T1000 (cell line): ENCODE results near the gene MKI67.

ENCODE experiments used
- DNase-seq: peaks from one replicate; lab custom pipeline; 2025; ENCODE audit warnings: mixed read lengths; lab: John Stamatoyannopoulos, UW

Gene MKI67

DNA sequence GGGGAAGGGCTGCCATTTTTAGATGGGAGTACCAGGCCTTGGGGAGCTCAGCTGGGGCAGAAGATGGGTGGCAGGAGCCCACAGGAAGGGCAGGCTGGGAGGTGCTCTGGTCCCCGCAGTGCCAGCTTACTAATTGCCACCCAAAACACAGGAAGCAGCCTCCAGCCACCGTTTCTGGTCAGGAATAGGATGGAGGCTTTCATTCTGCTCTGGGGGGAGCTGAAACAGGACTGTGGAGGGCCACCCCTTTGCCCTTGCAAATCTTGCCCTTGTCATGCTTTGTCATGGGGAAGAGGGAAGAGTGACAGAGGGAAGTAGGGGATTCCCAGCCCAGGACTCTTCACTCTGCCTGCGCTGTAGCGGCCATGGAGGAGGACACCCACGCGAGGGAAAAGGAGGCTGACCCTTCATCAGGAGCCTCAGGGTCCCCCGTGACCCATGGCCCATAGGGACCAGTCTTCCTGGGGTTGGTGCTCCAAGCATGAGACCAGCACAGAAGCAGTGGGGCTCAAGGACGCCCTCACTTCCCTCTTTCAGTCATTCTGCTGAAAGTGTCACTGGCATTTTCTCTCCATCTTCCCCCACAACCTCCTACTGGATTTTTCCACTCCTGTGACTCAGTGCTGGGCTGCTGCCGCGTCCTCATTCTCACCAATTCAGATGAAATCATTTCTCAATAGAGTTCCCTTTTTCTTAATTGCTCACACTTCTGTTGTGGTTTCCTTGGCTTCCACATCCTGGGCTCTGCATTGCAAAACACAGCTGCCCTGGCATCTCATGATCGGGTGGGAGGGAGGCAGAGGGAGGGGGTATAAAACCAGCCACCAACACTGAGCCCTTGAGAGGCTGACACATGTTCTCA is 61.9 kb downstream of the MKI67 start:
- no peak for DNase-seq

DNA sequence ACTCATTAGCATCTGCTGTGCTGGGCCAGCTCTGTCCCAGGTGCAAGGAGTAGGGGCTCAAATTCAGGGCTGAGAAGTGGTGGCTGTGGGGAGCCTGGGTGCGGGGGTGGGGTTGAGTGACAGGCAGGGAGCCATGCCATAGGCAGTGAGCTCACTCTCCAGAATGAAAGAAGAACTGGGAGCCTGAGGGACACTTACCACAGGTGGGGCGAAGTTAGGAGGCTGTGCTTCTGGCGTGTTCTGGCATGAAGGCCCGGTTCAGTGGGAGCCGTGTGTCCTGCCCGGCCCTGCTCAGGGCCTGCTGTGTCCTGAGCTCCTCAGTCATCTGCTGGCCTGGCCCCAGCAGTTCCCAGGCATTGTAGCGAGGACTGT is 62.5 kb downstream of the MKI67 start:
- no peak for DNase-seq

DNA sequence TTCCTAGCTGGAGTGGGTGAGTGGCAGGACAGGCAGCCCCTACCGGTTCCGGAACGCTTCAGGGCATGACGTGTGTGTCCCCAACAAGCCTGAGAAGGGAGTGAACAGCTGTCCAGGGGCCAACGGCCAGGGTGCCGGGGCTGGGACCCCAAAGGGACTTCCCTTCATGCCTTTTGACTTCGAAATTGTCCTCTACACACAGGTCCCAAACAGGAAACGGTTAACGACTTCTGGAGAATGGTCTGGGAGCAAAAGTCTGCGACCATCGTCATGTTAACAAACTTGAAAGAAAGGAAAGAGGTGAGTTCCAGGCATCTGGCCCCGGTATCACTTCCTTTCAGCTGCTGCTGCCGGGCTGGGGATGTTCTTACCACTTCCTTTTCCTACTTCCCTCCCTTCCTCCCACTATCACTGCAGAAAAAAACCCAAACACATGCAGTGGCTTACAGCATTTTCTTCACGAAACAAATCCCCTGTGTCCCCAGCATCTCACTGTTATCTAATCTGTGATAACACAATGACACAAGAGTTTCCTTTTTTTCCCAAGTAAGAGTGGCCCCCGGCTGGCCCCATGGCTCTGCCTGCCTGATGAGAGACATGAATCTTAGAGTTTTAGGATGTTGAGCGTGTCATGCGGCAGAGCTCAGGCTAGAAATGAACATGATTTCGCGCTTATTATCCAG is 63.2 kb downstream of the MKI67 start:
- DNase-seq: no peak

DNA sequence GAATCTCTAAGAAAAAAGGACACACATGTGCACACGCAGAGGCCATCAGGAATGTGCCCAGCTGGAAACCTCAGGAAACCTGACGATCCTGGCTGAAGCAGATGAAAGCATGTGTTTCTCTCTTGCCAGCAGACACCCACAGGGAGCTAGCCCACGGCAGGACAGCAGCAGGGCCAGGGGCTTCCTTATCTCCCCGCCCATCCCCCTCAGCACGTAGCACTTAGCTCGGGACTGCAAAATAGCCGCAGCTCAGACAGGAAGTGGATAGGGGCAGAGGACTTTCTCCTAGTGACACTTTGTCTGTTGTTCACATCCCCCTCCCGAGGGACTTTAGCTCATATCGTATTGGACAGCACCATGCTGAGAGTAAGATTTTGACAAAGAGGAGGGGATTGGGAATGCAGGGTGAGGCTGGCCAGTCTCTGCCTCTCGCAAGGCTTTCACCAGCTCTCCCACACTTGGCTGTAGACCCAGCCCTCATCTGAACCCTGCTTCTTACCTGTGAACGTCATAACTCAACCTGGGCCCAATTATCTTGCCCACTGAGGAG is 63.8 kb downstream of the MKI67 start:
- no peak for DNase-seq

DNA sequence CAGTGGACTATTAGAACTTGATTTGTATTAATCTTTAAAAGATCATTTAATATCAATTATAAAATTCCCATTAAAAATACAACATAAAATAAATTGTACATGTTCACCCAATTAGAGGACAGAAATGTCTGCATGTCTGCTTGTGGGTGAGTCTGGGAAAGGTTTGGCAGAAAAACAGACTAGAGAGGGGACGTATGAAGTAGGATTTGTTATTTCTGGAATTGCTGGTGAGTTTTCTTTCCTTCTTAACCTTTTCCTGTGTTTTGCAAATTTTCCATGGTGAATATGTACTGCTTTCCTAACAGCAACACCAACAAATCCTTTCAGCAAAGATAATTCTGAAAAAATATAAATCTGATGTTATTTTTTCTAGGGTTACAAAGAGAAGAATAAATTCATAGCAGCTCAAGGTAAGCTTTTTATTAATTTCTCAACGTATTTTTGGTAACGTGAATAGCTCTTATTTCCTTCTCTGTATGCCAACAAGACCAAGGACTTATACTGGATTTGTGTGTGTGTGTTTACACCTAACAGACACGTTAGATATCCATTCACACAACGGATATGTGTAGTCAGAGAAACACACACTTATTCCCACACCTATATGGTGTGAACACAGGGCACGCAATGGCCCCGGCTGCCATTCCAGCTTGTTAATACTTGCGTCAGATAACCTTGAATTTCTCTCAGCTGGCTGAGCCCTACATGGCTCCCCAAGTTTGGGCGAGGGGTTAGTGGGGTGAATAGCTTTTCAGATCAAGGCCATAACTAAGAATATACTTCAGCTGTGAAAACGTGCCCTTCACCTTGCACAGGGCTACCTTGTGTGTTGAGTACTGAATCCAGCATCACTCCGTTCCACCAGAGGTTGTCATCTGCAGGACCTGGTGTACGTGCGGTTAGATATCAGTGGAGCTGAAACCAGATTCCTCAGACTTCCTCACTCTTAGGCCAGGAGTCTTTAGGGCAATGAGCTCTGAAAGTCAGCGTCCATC is 64.6 kb downstream of the MKI67 start:
- no peak for DNase-seq

DNA sequence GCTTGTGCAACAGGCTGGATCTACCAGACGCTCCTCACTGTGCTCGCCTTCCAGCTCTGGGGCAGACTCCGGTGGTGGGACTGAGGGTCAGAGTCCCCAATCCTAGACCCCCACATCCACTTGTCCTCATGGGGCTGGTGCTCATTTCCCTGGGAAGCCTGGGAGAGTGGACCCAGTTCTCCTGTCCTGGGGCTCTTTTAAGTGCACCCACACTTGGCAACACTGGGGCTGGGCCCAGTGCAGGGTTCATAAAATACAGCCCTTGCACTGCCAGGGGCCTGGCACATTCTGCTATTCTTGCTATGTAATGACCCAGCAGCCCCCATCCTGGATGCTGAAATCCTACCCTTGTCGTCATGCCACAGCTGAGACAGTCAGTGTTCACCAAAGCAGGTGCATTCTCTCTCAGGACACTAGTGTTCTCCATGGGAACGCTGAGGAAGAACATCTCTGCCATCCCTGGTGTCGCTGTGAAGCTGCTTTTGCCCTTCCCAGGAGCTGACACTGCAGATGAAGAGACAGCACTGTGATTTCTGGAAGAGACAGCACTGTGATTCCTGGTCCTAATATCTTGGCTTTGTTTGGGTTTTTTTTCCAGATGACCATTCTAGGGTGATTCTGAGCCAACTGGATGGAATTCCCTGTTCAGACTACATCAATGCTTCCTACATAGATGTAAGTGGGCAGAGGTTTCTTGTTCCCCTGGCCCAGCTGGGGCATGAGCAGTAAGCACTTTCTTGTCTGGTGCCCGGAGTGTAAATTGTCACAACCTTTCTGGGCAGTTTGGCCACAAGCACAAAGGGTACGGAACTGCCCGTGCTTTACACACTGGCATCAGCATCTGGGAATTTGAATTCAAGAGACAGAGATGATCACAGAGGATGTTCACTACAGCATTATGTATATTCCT is 65.6 kb downstream of the MKI67 start:
- no peak for DNase-seq

DNA sequence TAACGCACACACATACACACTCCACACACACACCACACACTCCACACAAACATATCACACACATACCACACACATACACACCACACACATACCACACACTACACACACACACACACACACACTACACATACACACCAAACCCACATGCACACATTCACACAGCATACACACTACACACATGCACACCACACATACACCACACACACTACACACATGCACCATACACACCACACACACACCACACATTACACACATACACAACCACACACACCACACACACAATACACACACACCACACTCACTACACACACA is 66.3 kb downstream of the MKI67 start:
- no peak for DNase-seq

DNA sequence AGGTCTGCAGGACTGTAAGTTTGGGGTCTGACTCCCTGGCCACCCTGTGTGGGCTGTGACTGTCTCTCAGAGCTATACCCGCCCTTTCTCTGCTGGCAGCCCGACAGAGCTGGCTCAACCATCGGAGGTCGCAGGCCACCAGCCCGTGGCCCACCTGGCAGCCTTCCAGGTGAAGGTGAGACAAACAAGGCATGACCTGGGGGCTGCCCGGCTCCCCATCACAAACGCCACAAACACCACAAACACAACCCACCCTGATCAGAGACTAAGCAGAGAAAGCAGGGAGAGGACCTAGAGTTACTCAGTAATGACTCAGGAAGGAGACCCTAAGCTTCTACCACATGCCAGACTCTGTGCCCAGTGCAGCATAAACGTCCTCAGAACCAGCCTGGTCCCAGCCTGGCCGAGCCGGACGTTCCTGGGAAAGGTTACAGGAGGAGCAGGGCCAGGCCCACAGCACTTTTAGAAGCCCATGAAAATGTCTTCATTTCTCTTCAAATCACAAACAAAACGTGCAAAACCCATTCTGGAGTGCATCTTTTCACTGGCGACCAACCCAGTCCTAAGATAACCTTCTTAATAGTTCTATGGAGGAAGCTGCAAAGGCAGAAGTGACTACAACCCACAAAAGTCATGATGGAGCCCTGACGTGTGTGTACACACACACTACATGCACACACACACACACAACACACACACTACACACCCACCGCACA is 66.8 kb downstream of the MKI67 start:
- no peak for DNase-seq

DNA sequence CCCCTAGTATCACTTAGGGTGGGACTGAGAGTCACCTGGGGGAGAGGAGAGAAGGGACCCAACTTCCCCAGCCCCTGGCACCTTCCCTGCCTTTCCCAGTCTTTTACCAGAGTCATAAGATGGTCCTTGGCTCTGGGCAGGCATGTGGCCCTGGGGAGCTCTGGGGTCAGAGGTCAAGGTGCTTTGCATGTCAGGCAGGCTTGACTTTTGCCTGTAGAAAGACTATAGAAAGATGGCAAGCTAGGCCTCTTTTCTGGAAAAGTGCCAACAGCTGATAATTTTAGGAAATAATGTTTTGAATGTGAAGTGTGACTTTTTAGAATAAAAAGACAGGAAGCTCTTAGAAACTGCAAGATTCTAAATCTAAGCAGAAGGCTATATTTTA is 67.5 kb downstream of the MKI67 start:
- no peak for DNase-seq

DNA sequence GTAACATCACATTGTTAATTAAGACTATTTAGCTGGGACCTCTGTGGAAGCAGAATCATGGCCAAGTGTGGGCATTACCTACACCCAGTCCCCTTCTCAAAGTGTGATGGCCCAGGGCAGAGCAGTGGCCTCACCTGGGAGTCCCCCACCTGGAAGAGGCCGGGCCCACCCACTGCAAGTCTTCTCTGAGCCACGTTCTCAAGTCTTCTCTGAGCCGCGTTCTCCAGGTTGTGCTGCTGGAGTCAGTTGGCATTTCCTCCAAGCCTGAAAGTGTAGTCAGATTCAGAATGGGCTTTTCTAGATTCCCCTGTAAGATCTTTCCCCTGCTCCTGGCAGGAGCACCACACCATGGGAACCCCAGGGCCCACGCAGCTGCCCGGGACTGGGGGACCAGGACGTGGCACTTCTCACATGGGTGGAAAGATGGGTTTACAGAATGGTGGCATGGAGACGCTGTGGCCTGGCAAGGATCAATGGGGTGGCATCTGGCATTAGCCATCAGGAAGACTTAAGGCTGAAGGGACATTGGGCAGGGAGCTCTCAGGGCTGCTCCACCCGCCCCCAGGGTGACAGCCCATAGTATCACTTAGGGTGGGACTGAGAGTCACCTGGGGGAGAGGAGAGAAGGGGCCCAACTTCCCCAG is 68.0 kb downstream of the MKI67 start:
- no peak for DNase-seq

DNA sequence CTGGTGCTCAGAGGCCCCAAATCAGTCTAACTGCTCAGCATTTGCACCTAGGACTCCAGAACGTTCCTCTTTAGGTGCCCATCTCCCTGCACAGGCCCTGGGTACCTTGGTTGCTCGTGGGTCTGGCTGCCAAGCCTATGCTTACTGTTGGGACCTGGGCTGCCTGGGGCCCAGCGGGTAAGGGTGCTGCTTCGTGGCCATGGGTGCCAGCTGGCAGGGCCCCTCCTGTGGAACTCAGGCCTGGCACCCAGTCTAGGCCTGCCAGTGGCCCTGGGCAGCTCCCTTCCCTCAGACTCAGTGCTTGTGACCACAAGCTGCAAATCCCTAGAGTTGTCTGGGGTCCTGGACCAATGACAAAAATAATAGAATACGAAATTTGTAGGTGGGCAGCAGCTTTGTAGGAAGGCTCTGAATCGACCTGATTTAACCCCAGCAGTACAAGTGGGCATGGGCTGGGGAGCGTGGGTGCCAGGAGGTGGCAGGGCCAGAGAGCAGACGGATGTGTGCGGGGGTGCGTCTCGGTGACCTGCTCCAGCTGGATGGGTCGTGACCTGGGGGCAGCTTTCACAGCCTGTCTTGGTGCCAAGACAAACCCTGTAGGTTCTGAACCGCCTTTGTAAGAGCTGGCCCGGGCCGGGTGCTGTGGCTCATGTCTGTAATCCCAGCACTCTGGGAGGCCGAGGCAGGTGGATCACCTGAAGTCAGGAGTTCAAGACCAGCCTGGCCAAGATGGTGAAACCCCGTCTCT is 69.7 kb downstream of the MKI67 start:
- DNase-seq: no peak

DNA sequence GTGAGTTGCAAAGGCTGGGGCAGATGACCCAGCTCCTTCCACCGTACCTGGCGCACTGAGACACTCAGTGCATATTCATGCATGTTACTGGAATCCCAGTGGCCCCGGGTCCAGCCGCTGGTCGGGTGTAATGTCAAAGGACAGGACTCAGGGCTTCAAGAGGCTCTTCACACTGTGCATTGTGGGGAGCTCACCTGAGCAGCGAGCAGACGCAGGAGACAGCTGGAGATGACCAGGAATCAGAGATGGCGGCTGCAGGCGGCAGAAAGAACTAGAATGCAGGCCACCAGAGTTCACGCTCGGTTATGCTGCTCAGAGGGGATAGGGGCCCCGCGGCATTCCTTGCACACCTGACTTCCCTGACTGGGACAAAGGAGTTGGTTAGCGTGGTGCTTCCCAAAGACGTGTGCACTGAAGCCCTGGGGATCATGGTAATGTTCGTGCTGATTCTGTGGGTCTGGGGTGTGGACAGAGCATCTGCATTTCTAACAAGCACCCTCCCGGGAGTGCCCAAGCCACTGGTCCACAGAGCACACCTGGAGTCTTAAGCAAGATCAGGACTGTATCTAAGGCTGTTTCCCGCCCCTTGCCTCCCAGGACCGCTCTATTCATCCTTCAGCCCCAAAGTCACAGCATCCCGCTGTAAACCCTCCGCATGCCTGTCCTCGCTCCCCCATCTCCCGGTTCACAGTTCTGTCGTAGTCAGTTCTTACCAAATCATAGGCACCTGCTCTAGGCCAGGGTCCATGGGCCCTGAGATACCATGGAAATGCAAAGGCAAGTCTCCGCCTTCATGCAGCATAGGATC is 71.0 kb downstream of the MKI67 start:
- DNase-seq: no peak

DNA sequence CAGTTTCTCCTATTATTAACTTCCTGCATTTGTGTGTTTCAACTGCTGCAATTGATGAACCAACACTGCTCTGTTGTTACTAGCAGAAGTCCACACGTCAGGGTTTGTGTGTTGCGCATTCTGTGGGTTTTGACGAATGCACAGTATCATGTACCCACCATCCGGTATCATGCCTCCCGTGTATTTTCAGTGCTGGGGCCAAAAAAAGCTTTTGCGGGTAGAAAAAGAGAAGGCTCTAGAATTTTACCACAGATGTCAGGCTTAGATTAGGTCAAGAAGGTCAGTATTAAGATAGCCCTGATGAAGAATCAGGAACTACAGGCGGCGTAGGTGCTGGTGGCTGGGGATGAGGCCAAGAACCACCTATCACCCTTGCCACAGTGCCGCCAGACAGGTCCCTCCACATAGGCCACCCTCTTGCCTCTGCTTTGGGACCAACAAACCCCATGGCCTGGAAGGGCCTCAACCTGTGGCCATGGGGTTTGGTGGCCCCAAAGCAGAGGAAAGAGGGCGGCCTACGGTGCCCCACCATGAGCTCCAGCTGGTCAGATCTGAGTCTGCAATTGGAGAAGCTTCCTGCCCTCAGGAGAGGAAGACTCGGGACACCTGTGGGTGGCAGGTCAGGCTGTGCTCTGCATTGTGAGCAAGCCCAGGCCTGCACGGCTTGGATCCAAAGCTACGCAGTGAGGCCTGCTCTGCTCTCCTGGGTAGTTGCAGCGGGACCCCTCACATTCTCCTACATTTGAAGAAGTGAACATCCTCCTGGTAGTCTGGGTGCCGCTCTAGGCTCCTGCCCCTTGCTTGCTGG is 71.9 kb downstream of the MKI67 start:
- DNase-seq: no peak

DNA sequence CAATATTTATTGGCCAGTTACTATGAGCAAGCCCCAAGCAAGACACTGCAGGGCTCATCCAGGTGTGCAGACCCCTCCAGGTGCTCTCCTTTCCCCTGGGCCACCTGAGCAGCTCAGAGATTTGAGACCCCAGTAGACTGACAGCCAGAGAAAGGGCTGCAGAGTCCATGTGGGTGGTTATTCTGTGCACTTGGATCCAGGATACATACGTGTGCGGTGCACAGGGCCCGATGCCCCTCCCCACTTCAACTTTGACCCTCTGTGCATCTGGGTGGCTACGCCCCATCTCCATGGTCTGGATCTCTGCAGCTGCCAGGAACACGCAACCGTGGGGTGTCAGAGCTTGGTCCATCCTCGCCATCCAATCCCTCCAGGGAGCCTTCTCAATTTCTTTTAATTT is 72.9 kb downstream of the MKI67 start:
- DNase-seq: no peak

DNA sequence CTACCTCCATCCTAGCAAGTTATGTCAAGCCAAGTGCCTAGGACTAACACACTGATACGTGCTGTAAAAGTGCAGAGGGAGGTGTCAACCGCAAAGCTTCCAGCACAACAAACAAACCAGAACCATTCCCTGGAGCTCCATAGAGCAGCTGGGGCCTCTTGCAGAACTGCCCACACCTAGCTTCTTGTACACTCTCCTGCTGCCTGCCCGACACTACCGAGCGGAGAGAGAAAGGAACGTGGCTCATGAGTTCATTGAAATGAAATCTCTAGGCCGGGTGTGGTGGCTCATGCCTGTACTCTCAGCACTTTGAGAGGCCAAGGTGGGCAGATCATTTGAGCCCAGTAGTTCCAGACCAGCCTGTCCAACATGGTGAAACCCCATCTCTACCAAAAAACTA is 73.5 kb downstream of the MKI67 start:
- no peak for DNase-seq

DNA sequence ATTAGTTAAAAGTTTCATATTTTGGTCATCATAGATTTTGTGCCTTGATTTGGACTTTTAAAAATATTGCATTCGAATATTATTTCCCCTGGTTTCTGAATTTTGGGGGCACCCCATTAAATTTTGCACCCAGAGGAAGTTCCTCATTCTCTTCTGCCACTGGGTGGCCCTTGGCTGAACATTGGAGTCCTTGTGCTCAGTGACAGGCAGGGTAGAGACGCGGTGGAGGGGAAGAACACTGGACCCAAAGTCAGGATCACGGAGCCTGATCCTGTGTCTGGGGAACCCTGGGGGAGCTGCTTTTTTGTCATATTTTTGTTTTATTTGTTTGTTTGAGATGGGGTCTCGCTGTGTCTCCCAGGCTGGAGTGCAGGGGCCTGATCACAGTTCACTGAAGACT is 74.7 kb downstream of the MKI67 start:
- no peak for DNase-seq

DNA sequence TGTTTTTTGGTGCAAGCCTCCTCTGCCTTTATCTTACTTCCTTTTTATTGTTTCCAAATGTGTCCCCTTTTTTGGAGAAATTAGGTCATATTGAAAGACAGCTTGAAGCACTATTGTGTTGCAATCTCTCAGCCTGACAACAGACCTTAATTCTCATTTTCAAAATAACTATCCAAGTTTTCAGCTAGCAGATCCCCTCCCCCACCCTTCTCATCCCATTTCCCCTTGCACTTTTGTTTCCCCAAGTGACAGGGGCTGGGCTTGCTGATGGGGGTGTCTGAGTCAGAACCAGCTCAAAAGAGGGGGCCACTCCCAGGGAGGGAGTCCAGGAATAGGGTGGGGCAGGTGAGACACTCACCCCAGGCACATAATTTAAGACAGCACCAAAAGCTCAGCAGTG is 75.3 kb downstream of the MKI67 start:
- DNase-seq: no peak

DNA sequence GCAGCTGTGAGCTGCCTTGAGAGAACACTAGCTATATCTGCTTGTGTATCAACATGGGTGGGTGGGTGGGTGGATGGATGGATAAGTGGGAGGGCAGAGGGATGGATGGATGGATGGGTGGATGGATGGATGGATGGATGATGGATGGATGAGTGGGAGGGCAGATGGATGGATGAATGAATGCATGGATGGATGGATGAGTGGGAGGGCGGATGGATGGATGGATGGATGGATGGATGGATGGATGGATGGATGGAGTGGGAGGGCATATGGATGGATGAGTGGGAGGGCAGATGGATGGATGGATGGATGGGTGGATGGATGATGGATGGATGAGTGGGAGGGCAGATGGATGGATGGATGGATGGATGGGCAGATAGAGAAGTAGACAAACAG is 76.1 kb downstream of the MKI67 start:
- DNase-seq: no peak
